Endothelial cell of umbilical vein (primary cell): ENCODE results near the gene ADRA2C. TPM values are rescaled to one million over a fixed set of nuclear protein-coding genes. Genes with fewer than 3 reads are reported as not detected.

ENCODE experiments used
- BruUV-seq: library from RNA; stranded (reverse); fragments of 400-500 nt; replicated peaks from 2 replicates; lab custom pipeline; 2021; lab: Mats Ljungman, UMichigan
- CTCF ChIA-PET: fragments of 300-600, 350-600 bp; sonication (Branson Sonifier 250); formaldehyde crosslinking; loops from one replicate; lab custom pipeline; 2021; ENCODE audit warnings: antibody characterized with exemption, inconsistent platforms; lab: Charles Lee
- POLR2A ChIA-PET: fragments of 300-600, 350-600 bp; sonication (Branson Sonifier 250); formaldehyde crosslinking; loops from one replicate; lab custom pipeline; 2021; ENCODE audit warnings: antibody characterized with exemption, inconsistent platforms; lab: Charles Lee
- DNase-seq: peaks from one replicate; pipeline ENCODE4 v3.0.0-alpha.2; 2011; ENCODE audit warnings: low read depth, low spot score
- FAIRE-seq: peaks from 2 replicates; lab custom pipeline; 2011; peaks lifted over from hg19 to GRCh38; lab: Jason Lieb, UNC
- H2AFZ ChIP-seq: 2 replicates; pipeline ENCODE4 v1.6.0; 2012; ENCODE audit warnings: low read depth, low read length, control low read depth, inconsistent platforms
- H3K27ac ChIP-seq: 2 replicates; pipeline ENCODE4 v1.5.1; 2011; ENCODE audit warnings: low read depth, mild to moderate bottlenecking, control low read depth, low read length, moderate library complexity; ENCODE audit not compliant: insufficient read depth
- H3K27me3 ChIP-seq, 2 experiments: 2 replicates each; pipeline versions ENCODE4 v1.6.0 to v1.6.1; 2011; ENCODE audit warnings: low read length in 2 of 2, mixed read lengths in 1 of 2; ENCODE audit not compliant: control insufficient read depth in 2 of 2, insufficient read depth in 2 of 2
- H3K36me3 ChIP-seq, 2 experiments: 2 replicates in 1 of 2; 3 replicates in 1 of 2; pipeline ENCODE4 v1.5.1; 2011; ENCODE audit warnings: low read length in 2 of 2, mild to moderate bottlenecking in 1 of 2, moderate library complexity in 1 of 2; ENCODE audit not compliant: control insufficient read depth in 2 of 2, insufficient read depth in 2 of 2; ENCODE audit errors: extremely low read depth in 1 of 2
- H3K4me1 ChIP-seq: 3 replicates; pipeline ENCODE4 v1.5.1; 2011; ENCODE audit warnings: mild to moderate bottlenecking, low read length; ENCODE audit not compliant: control insufficient read depth, insufficient read depth; ENCODE audit errors: extremely low read depth
- H3K4me2 ChIP-seq: 2 replicates; pipeline ENCODE4 v1.6.1; 2011; ENCODE audit warnings: low read length, control low read depth, mixed read lengths; ENCODE audit not compliant: insufficient read depth
- H3K4me3 ChIP-seq, 3 experiments: fragments of 200-600 bp in 1 of 3; sonication (generic), shearing (Covaris generic) in 1 of 3; replicated peaks in 1 of 3; 2 replicates each; pipeline ENCODE4 v1.5.1; 2011 to 2016; ENCODE audit warnings: control low read depth in 3 of 3, low read length in 3 of 3, mild to moderate bottlenecking in 2 of 3, inconsistent platforms in 1 of 3, low read depth in 1 of 3, moderate library complexity in 1 of 3; ENCODE audit not compliant: insufficient read depth in 1 of 3
- H3K79me2 ChIP-seq: 2 replicates; pipeline ENCODE4 v1.6.0; 2012; ENCODE audit warnings: low read length, inconsistent platforms; ENCODE audit not compliant: control insufficient read depth, insufficient read depth
- H3K9ac ChIP-seq: replicated peaks from 2 replicates; pipeline ENCODE3; 2011; ENCODE audit warnings: low read length, control low read depth; ENCODE audit not compliant: insufficient read depth; ENCODE audit errors: extremely low read depth
- H3K9me1 ChIP-seq: replicated peaks from 3 replicates; pipeline ENCODE4 v1.6.0; 2011; ENCODE audit warnings: mild to moderate bottlenecking, low read length; ENCODE audit not compliant: control insufficient read depth, insufficient read depth; ENCODE audit errors: extremely low read depth
- H3K9me3 ChIP-seq: replicated peaks from 2 replicates; pipeline ENCODE4 v1.5.1; 2012; ENCODE audit warnings: low read length, inconsistent platforms; ENCODE audit not compliant: control insufficient read depth, insufficient read depth
- H4K20me1 ChIP-seq: replicated peaks from 2 replicates; pipeline ENCODE3; 2011; ENCODE audit warnings: mild to moderate bottlenecking, low read length; ENCODE audit not compliant: control insufficient read depth, insufficient read depth; ENCODE audit errors: extremely low read depth
- EZH2 ChIP-seq: IDR thresholded peaks from 2 replicates; pipeline ENCODE4 v1.6.1; 2012; ENCODE audit warnings: borderline replicate concordance, low read depth, mild to moderate bottlenecking, moderate library complexity, low read length, inconsistent platforms; ENCODE audit not compliant: severe bottlenecking
- FOS ChIP-seq: IDR thresholded peaks from 2 replicates; pipeline ENCODE4 v1.6.1; 2011; ENCODE audit warnings: mild to moderate bottlenecking, low read length, moderate library complexity, borderline replicate concordance; ENCODE audit not compliant: insufficient read depth
- GATA2 ChIP-seq: IDR thresholded peaks from 2 replicates; pipeline ENCODE4 v1.7.0; 2011; ENCODE audit warnings: low read depth, mild to moderate bottlenecking, moderate library complexity, mixed read lengths, low read length; ENCODE audit not compliant: insufficient read length, insufficient read depth
- JUN ChIP-seq: IDR thresholded peaks from 2 replicates; pipeline ENCODE4 v1.6.1; 2011; ENCODE audit warnings: borderline replicate concordance, low read depth; ENCODE audit not compliant: insufficient read length, insufficient read depth
- MYC ChIP-seq: IDR thresholded peaks from one replicate; pipeline ENCODE4 v1.6.1; 2011; ENCODE audit warnings: mild to moderate bottlenecking, low read depth, low read length
- POLR2A ChIP-seq: IDR thresholded peaks from 2 replicates; pipeline ENCODE4 v1.6.1; 2012; ENCODE audit warnings: low read depth, mild to moderate bottlenecking, control low read depth, low read length
- POLR2AphosphoS5 ChIP-seq: IDR thresholded peaks from 2 replicates; pipeline ENCODE4 v1.6.1; 2012; ENCODE audit warnings: low read depth, mild to moderate bottlenecking, control low read depth, low read length, moderate library complexity; ENCODE audit not compliant: insufficient read depth
- dilution Hi-C: fragments of 300-500 bp; cut with MboI; formaldehyde crosslinking; loops from one replicate; pipeline ENCODE4 v1.15.0; 2019; ENCODE audit warnings: low sequenced_read_pairs; ENCODE audit not compliant: extremely low pct_ligation_motif_present
- intact Hi-C: fragments of 100-400 bp; cut with micrococcal nuclease; formaldehyde crosslinking; loops from one replicate; pipeline ENCODE4 v1.10.0; 2022
- polyA plus RNA-seq, 4 experiments: library from polyadenylated mRNA; depleted of rRNA in 3 of 4; stranded (reverse) in 3 of 4; unstranded in 1 of 4; fragments of >200 nt; gene quantifications; 2 replicates each; pipeline versions ENCODE4 v1.2.1 to v1.2.3, GENCODE V29; 2011 to 2012; ENCODE audit warnings: missing spikeins in 1 of 4
- total RNA-seq: library from RNA; stranded (reverse); gene quantifications from 2 replicates; pipeline ENCODE4 v1.2.3, GENCODE V29; 2021
- TF ChIP-seq, protein P1 (sequence below), 2 donors: IDR thresholded peaks; 1 replicate in 1 of 2; 2 replicates in 1 of 2; pipeline ENCODE4 v1.5.1; 2011; ENCODE audit warnings: low read length in 2 of 2, mild to moderate bottlenecking in 2 of 2, moderate library complexity in 2 of 2, control low read depth in 1 of 2, inconsistent platforms in 1 of 2, low read depth in 1 of 2; ENCODE audit not compliant: insufficient read depth in 1 of 2; ENCODE audit errors: extremely low read depth in 1 of 2
- TF ChIP-seq, protein P2 (sequence below): IDR thresholded peaks from 2 replicates; pipeline ENCODE4 v1.6.1; 2011; ENCODE audit not compliant: insufficient read depth, insufficient read length

The ADRA2C gene
- total and polyA plus RNA-seq, 2 donors (not counting 3 experiments of a cell fraction or from before 2014, with no cell fraction given), result 0.03 to 0.40 TPM

DNA sequence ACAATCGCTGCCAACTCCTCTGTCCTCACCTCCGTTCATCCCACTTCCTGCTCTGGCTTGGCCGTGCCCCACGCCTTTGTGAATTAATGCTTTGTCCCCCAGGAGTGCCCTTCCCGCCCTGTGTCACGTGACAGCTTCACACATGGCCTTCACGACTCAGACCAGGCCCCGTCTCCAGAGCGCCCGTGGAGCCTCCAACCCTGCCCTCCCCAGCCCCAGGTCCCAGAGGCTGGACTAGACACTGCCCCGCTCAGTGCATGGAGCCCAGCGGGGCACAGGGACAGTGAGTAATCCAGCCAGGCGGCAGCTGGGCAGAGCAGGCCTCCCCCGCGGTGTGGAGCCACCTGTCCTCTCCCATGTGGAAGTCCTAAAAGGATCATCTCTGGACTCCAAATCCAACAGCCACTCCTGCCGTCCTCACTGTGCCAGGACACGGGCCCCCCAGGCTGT is 7.4 kb downstream of the ADRA2C start:
- Histone ChIP-seq H3K4me3 (no peak overlapping the region), H3K9ac (no peak overlapping the region), H3K27ac (no peak overlapping the region), H3K9me1 (no peaks in the 10 kb centered on the region), H3K9me3 (no peaks in the 10 kb centered on the region), H3K79me2 (no peaks in the 10 kb centered on the region), H4K20me1 (no peaks in the 10 kb centered on the region), H3K36me3 (no peaks in the 10 kb centered on the region), H3K27me3 (peaks cover 4% of the 10 kb centered on the region in 2 experiments), H3K4me2 (no peak overlapping the region), H2AFZ (no peak overlapping the region), H3K4me1 (no peaks in the 10 kb centered on the region)
- ChIA-PET POLR2A (no interaction called here), CTCF (no interaction called here)
- BruUV-seq, result no TSS peak
- intact Hi-C loops, result no loop called here
- dilution Hi-C loops, result no loop called here
- DNase-seq, result no peak
- no peak for FAIRE-seq
- TF ChIP-seq, protein P1, sequence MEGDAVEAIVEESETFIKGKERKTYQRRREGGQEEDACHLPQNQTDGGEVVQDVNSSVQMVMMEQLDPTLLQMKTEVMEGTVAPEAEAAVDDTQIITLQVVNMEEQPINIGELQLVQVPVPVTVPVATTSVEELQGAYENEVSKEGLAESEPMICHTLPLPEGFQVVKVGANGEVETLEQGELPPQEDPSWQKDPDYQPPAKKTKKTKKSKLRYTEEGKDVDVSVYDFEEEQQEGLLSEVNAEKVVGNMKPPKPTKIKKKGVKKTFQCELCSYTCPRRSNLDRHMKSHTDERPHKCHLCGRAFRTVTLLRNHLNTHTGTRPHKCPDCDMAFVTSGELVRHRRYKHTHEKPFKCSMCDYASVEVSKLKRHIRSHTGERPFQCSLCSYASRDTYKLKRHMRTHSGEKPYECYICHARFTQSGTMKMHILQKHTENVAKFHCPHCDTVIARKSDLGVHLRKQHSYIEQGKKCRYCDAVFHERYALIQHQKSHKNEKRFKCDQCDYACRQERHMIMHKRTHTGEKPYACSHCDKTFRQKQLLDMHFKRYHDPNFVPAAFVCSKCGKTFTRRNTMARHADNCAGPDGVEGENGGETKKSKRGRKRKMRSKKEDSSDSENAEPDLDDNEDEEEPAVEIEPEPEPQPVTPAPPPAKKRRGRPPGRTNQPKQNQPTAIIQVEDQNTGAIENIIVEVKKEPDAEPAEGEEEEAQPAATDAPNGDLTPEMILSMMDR (IDR thresholded peaks at IDR 0.05; ENCODE audit: extremely low read depth in 1 of 2, insufficient read depth in 1 of 2, low read depth in 1 of 2, low read length in 2 of 2), result no peak
- no peak for TF ChIP-seq EZH2
- TF ChIP-seq, protein P2, sequence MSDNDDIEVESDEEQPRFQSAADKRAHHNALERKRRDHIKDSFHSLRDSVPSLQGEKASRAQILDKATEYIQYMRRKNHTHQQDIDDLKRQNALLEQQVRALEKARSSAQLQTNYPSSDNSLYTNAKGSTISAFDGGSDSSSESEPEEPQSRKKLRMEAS, result no peak
- no peak for TF ChIP-seq POLR2AphosphoS5
- no peak for TF ChIP-seq POLR2A
- no peak for TF ChIP-seq GATA2
- no peak for TF ChIP-seq MYC
- TF ChIP-seq FOS, result no peak
- TF ChIP-seq JUN, result no peak
